Left ventricle myocardium inferior (tissue), 1 donor: Measurements from ENCODE around the gene TMEM54. TPM values are rescaled to one million over a fixed set of nuclear protein-coding genes. Genes with fewer than 3 reads are reported as not detected.

Experiments used
- DNase-seq: peaks from one replicate; pipeline ENCODE4 v3.0.0-alpha.2; 2020
- H3K27ac ChIP-seq: fragments of 200-600 bp; replicated peaks from 2 replicates; pipeline ENCODE4 v1.8.0; 2021
- H3K27me3 ChIP-seq: fragments of 200-600 bp; 2 replicates; pipeline ENCODE4 v1.8.0; 2021; ENCODE audit warnings: low read depth
- H3K36me3 ChIP-seq: fragments of 200-600 bp; 2 replicates; pipeline ENCODE4 v1.8.0; 2021
- H3K4me1 ChIP-seq: fragments of 200-600 bp; 2 replicates; pipeline ENCODE4 v1.8.0; 2021
- H3K4me3 ChIP-seq: fragments of 200-600 bp; 2 replicates; pipeline ENCODE4 v1.8.0; 2021; ENCODE audit warnings: mild to moderate bottlenecking, moderate library complexity
- H3K9me3 ChIP-seq: fragments of 200-600 bp; replicated peaks from 2 replicates; pipeline ENCODE4 v1.8.0; 2021
- CTCF ChIP-seq: fragments of 200-600 bp; IDR thresholded peaks from 2 replicates; pipeline ENCODE4 v1.8.0; 2021; ENCODE audit warnings: antibody characterized with exemption, mild to moderate bottlenecking, borderline replicate concordance
- intact Hi-C: fragments of 100-400 bp; cut with micrococcal nuclease; formaldehyde crosslinking; loops from one replicate; pipeline ENCODE4 v1.11.0; 2022
- total RNA-seq: library from RNA; stranded (reverse); fragmentation: NEBNext Ultra II Directional; extraction: Animal tissue kit (Norgen Biotek cat#: 25700); gene quantifications from one replicate; pipeline ENCODE4 v1.2.1, GENCODE V29; 2021
- donor health status: DM: no; HTN: yes; CAD: no; lungs with severe emphysema.

The TMEM54 gene
- total RNA-seq, 1 donor from 2014 or later: 14.2 TPM

DNA sequence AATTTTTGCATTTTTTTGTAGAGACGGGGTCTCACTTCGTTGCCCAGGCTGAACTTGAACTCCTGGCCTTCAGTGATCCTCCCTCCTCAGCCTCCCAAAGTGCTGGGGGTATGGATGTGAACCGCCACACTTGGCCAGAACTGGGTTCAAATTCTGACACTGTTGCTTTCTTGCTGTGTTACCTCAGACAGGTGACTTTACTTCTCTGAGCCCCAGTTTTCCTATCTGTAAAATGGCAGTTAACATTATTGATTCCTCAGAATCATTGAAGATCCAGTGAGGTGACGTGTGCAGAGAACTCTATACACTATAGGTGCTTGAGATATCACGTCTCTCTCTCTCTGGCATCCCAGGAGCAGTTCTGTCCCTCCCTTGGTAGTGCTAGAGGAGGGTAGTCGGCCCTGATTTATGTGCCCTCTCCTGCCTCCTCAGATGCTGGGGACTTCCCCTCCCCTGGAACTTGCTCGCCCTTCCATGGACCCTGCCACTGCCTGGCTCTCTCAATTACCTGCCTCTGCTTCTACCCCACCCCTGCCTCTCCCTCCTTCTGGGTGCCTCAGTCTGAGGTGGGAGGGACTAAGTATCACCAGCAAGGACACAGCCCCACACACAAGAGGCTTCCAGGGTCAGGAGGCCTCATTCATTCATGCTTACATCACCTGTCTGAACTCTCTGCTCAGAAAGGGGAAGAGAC lies 17.7 kb downstream of the TMEM54 start:
- DNase-seq: no peak
- H3K36me3 ChIP-seq: no peaks in the 10 kb centered on the region

GRCh38 chr1:32881871-32882850 lies 19.0 kb downstream of the TMEM54 start:
- peak; percentile 69 for DNase-seq
- H3K27ac ChIP-seq: peak overlapping the region; percentile 78
- no peaks in the 10 kb centered on the region for H3K9me3 ChIP-seq
- peak overlapping the region; percentile 33 for H3K4me3 ChIP-seq
- H3K4me1 ChIP-seq: peaks cover 53% of the 10 kb centered on the region
- H3K27me3 ChIP-seq: peaks cover 37% of the 10 kb centered on the region
- H3K36me3 ChIP-seq: no peaks in the 10 kb centered on the region
- TF ChIP-seq CTCF: no peak
- intact Hi-C loops: no loop called here

More for the DNA sequence above, 17.7 kb downstream of the TMEM54 start:
- no peak for TF ChIP-seq CTCF
- Histone ChIP-seq H3K27ac (no peak overlapping the region), H3K4me3 (no peak overlapping the region), H3K4me1 (peaks cover 40% of the 10 kb centered on the region), H3K9me3 (no peaks in the 10 kb centered on the region), H3K27me3 (peaks cover 51% of the 10 kb centered on the region)
- intact Hi-C loops: no loop called here

DNA sequence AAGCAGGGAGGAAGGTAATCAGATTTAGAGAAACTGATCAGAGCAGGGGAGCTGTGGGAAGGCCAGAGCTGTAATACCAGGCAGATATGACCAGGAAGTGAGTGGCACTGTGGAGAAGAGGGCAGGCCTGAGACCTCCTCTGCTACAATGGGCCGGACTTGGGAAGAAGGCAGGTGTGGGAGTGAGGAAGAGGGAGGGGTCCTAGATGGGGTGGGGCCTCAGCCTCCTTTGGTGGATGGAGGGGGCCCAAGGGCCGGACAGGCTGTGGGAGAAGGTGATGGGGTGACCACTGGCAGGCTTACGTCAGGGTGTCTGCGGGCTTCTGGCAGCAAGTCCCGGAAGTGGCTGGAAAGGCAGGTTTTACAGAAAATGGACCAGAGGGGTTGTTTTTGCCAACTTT lies 19.9 kb downstream of the TMEM54 start:
- peaks cover 56% of the 10 kb centered on the region for H3K4me1 ChIP-seq
- H3K9me3 ChIP-seq: no peaks in the 10 kb centered on the region
- intact Hi-C loops: no loop called here
- H3K4me3 ChIP-seq: no peak overlapping the region
- peaks cover 35% of the 10 kb centered on the region for H3K27me3 ChIP-seq
- H3K27ac ChIP-seq: peak overlapping the region; percentile 78
- DNase-seq: no peak
- no peaks in the 10 kb centered on the region for H3K36me3 ChIP-seq
- no peak for TF ChIP-seq CTCF

DNA sequence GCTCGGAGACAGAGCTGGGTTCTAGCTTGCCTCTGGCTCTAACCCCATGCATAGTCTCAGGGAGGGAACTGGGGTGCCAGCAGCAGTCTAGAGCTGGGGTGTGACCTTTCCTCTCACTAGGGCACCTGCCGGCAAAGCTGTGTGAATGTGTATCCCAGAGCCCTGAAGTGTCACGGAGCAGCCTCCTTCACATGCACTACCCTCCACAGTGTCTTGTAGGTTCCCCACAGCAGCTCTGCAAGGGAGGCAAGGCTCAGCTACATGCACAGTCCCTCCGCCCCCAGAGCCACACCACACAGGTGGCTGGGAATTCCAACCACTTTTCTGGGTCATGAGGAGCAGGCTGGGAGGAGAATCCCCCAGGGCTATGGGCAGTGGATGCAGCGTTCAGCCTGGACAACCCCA lies 22.6 kb downstream of the TMEM54 start:
- Histone ChIP-seq H3K4me3 (no peak overlapping the region), H3K36me3 (no peaks in the 10 kb centered on the region), H3K4me1 (peaks cover 51% of the 10 kb centered on the region), H3K27me3 (peaks cover 8% of the 10 kb centered on the region), H3K9me3 (no peaks in the 10 kb centered on the region), H3K27ac (no peak overlapping the region)
- no peak for DNase-seq
- TF ChIP-seq CTCF: no peak
- intact Hi-C loops: no loop called here

DNA sequence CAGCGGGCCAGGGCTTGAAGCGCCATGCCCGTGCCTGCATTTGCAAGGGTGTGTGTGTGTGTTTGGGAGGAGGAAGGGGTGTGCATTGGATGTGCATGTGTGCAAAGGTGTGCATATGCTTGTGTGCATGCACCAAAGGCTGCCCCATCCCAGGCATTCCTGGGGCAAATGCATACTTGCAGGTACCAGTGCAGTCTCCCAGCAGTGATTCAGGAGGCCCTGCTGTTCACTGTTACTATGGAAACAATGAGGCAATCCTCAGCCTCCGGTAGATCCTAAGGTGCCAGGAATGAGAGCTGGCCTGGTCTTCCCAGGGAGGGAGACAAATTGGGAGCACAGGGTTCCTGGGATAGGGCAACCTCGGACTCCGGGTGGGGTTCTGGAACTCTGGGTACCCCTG lies 23.0 kb downstream of the TMEM54 start:
- no peaks in the 10 kb centered on the region for H3K36me3 ChIP-seq
- TF ChIP-seq CTCF: no peak
- H3K4me3 ChIP-seq: no peak overlapping the region
- H3K27ac ChIP-seq: peak overlapping the region; percentile 54
- peaks cover 51% of the 10 kb centered on the region for H3K4me1 ChIP-seq
- H3K9me3 ChIP-seq: no peaks in the 10 kb centered on the region
- peaks cover 6% of the 10 kb centered on the region for H3K27me3 ChIP-seq
- no peak for DNase-seq
- intact Hi-C loops: no loop called here
